ENCODE data around the gene MRPL20.
"Not testable (repeated sequence)": the region's sequence is repeated elsewhere in the genome, so short reads cannot be mapped to it uniquely, and the experiment has no call there.

MRPL20 gene

GRCh38 chr1:1433804-1434130, 26.7 kb upstream of the MRPL20 start:
- Mint-ChIP-seq H3K4me1 (peaks cover 9% of the 10 kb centered on the region), H3K36me3 (no peaks in the 10 kb centered on the region), H3K4me3 (no peak overlapping the region), H3K27ac (no peak overlapping the region), H3K9me3 (no peaks in the 10 kb centered on the region), H3K27me3 (peaks cover 90% of the 10 kb centered on the region)
- DNase-seq, result no peak
- CTCF ChIA-PET, result interaction anchor here (1.0 to 1.6 kb wide), 3 partner anchors 26 to 58 kb away, joined by 3 to 4 read pairs (median 4); partner anchors contain the start of gene AURKAIP1

GRCh38 chr1:1432951-1433803, 26.1 kb upstream of the MRPL20 start:
- Mint-ChIP-seq H3K27me3 (peaks cover 90% of the 10 kb centered on the region), H3K27ac (no peak overlapping the region), H3K36me3 (no peaks in the 10 kb centered on the region), H3K4me1 (peaks cover 12% of the 10 kb centered on the region), H3K4me3 (no peak overlapping the region), H3K9me3 (no peaks in the 10 kb centered on the region)
- CTCF ChIA-PET, result interaction anchor here (1.3 to 1.6 kb wide), 2 partner anchors 25 to 58 kb away, joined by 3 to 4 read pairs; partner anchors contain the start of gene AURKAIP1
- no peak for DNase-seq

DNA sequence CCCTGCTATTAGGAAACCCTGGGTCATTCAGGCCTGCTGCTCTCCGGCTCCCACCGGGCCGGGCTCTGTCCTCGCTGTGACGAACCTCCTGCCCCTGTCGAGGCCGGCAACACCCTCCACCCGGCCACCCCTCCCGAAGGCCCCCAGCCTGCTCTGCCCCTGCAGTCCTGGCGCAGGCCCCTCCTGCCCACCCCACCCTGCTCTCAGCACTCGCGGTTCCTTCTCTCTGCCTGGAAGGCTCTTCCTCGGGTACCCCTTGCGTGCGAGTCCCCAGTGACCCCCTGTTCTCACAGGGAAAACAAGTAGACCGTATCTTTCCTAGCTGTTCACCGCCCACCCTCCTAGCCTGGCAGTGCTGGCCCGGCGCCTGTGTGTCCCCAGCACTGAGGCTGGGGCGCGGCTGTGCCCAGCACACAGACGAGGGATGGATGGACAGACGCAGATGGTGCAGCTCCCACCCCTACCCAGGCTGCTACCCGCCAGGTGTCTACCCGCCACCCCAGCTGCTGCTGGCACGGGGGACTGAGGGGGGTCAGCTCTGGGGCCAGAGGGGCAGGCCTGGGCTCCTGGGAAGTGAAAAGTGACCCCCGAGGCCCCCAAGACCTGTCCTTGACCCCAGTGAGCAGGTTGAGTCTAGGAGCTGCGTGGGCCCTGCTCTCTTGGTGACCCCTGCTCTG, 25.3 kb upstream of the MRPL20 start:
- Mint-ChIP-seq H3K9me3 (no peaks in the 10 kb centered on the region), H3K4me1 (peaks cover 12% of the 10 kb centered on the region), H3K4me3 (no peak overlapping the region), H3K36me3 (no peaks in the 10 kb centered on the region), H3K27me3 (peaks cover 84% of the 10 kb centered on the region), H3K27ac (no peak overlapping the region)
- CTCF ChIA-PET, result interaction anchor here (2.1 kb wide), 1 partner anchor 9 kb away, joined by 9 read pairs; no protein-coding TSS in a partner anchor
- no peak for DNase-seq

- H3K4me3 Mint-ChIP-seq, result no peak overlapping the region
- no peak for DNase-seq
- no peaks in the 10 kb centered on the region for H3K36me3 Mint-ChIP-seq
- no peaks in the 10 kb centered on the region for H3K9me3 Mint-ChIP-seq
- H3K27me3 Mint-ChIP-seq, result peaks cover 83% of the 10 kb centered on the region
- no peak overlapping the region for H3K27ac Mint-ChIP-seq
- H3K4me1 Mint-ChIP-seq, result peaks cover 12% of the 10 kb centered on the region
- CTCF ChIA-PET, result interaction anchor here (2.1 kb wide), 1 partner anchor 9 kb away, joined by 9 read pairs; no protein-coding TSS in a partner anchor
These were observed 24.8 kb upstream of the MRPL20 start for GRCh38 chr1:1431845-1432273.

GRCh38 chr1:1430992-1431844, 24.1 kb upstream of the MRPL20 start:
- DNase-seq, result no peak
- Mint-ChIP-seq H3K9me3 (no peaks in the 10 kb centered on the region), H3K4me1 (peaks cover 10% of the 10 kb centered on the region), H3K27me3 (peaks cover 83% of the 10 kb centered on the region), H3K36me3 (no peaks in the 10 kb centered on the region), H3K4me3 (no peak overlapping the region), H3K27ac (no peak overlapping the region)
- CTCF ChIA-PET, result interaction anchor here (1.1 to 2.1 kb wide), 2 partner anchors 10 to 13 kb away, joined by 3 to 9 read pairs; no protein-coding TSS in a partner anchor

DNA sequence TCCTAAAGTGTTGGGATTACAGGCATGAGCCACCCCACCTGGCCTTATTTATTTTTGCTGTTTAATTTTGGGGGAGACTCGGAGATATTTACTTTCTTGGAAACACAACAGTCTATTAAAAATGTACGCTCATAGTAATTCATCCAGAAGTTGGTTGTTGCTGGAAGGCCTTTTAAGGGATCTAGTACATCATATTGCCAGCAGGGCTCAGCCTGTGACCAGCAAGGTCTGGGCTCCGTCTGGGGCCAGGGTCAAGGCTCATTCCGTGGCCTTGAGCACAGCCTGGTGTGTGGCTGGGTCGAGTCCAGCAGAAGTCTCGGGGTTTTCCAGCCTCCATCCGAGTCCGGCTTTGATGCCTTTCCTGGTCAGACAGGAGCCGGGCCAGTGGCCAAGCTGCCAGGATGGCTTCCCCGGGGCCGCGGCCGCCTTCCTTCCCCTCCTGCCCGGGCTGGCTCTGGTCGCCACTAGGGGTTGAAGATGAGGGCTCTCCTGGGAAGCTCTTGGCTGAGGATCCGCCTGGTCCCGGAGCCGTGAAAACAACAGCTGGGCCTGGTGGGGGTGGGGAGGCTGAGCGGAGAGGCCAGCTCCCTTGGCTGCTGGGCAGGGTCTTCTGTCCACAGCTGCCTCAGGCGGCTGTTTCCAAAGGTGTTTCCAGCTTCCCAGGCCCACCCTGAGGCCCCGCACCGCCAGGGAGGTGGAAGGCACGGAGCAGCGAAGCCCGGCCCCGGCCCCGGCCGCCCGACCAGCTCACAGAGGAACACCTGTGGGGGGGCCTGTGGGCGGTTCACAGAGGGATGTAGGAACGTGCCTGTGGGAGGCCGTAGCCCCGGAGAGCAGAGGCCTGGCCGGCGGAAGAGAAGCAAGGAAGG, 23.3 kb upstream of the MRPL20 start:
- H3K36me3 Mint-ChIP-seq, result no peaks in the 10 kb centered on the region
- CTCF ChIA-PET, result interaction anchor here (1.1 to 2.1 kb wide), 2 partner anchors 11 to 12 kb away, joined by 3 to 9 read pairs; no protein-coding TSS in a partner anchor
- H3K9me3 Mint-ChIP-seq, result no peaks in the 10 kb centered on the region
- DNase-seq, result no peak
- no peak overlapping the region for H3K4me3 Mint-ChIP-seq
- H3K27ac Mint-ChIP-seq, result no peak overlapping the region
- peaks cover 86% of the 10 kb centered on the region for H3K27me3 Mint-ChIP-seq
- peaks cover 9% of the 10 kb centered on the region for H3K4me1 Mint-ChIP-seq

DNA sequence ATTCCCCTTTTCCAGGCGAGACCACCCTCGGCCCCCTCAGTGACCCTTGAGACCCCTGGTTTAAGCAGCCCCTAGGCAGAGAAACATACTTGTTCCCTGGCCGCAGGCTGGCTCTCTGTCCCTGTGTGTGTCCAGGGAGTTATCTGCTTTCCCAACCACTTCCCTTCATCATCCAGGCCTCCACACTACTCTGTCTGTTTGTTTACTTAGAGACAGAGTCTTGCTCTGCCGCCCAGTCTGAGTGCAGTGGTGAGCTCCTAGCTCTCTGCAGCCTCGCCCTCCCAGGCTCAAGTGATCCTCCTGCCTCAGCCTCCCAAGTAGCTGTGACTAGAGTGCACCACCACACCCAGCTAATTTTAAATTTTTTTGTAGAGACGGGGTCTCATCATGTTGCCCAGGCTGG, 22.6 kb upstream of the MRPL20 start:
- no peaks in the 10 kb centered on the region for H3K9me3 Mint-ChIP-seq
- no peak for DNase-seq
- H3K4me3 Mint-ChIP-seq, result no peak overlapping the region
- H3K27me3 Mint-ChIP-seq, result peaks cover 86% of the 10 kb centered on the region
- no peak overlapping the region for H3K27ac Mint-ChIP-seq
- CTCF ChIA-PET, result no interaction called here
- H3K4me1 Mint-ChIP-seq, result peaks cover 4% of the 10 kb centered on the region
- H3K36me3 Mint-ChIP-seq, result no peaks in the 10 kb centered on the region

GRCh38 chr1:1428967-1429366, 21.9 kb upstream of the MRPL20 start:
- CTCF ChIA-PET, result interaction anchor here (1.5 kb wide), 1 partner anchor 12 kb away, joined by 6 read pairs; no protein-coding TSS in a partner anchor
- not testable (repeated sequence) for H3K4me1 Mint-ChIP-seq, H3K4me3 Mint-ChIP-seq, H3K27ac Mint-ChIP-seq, DNase-seq, H3K9me3 Mint-ChIP-seq, H3K36me3 Mint-ChIP-seq
- peaks cover 85% of the 10 kb centered on the region for H3K27me3 Mint-ChIP-seq

- H3K4me3 Mint-ChIP-seq, result no peak overlapping the region
- no peaks in the 10 kb centered on the region for H3K36me3 Mint-ChIP-seq
- CTCF ChIA-PET, result interaction anchor here (1.5 kb wide), 1 partner anchor 13 kb away, joined by 6 read pairs; no protein-coding TSS in a partner anchor
- no peak for DNase-seq
- no peaks in the 10 kb centered on the region for H3K9me3 Mint-ChIP-seq
- peaks cover 4% of the 10 kb centered on the region for H3K4me1 Mint-ChIP-seq
- H3K27me3 Mint-ChIP-seq, result peaks cover 79% of the 10 kb centered on the region
- no peak overlapping the region for H3K27ac Mint-ChIP-seq
These were observed 21.1 kb upstream of the MRPL20 start for GRCh38 chr1:1428174-1428573.

GRCh38 chr1:1427820-1428148, 20.7 kb upstream of the MRPL20 start:
- CTCF ChIA-PET, result interaction anchor here (1.5 kb wide), 1 partner anchor 13 kb away, joined by 6 read pairs; no protein-coding TSS in a partner anchor
- DNase-seq, result no peak
- no peaks in the 10 kb centered on the region for H3K36me3 Mint-ChIP-seq
- H3K4me3 Mint-ChIP-seq, result no peak overlapping the region
- no peak overlapping the region for H3K27ac Mint-ChIP-seq
- H3K27me3 Mint-ChIP-seq, result peaks cover 79% of the 10 kb centered on the region
- no peaks in the 10 kb centered on the region for H3K9me3 Mint-ChIP-seq
- peaks cover 6% of the 10 kb centered on the region for H3K4me1 Mint-ChIP-seq

- DNase-seq, result no peak
- no peaks in the 10 kb centered on the region for H3K36me3 Mint-ChIP-seq
- H3K4me1 Mint-ChIP-seq, result peaks cover 8% of the 10 kb centered on the region
- H3K27me3 Mint-ChIP-seq, result peaks cover 79% of the 10 kb centered on the region
- CTCF ChIA-PET, result no interaction called here
- H3K4me3 Mint-ChIP-seq, result no peak overlapping the region
- H3K9me3 Mint-ChIP-seq, result no peaks in the 10 kb centered on the region
- H3K27ac Mint-ChIP-seq, result no peak overlapping the region
These were observed 20.2 kb upstream of the MRPL20 start for GRCh38 chr1:1427106-1427819.

DNA sequence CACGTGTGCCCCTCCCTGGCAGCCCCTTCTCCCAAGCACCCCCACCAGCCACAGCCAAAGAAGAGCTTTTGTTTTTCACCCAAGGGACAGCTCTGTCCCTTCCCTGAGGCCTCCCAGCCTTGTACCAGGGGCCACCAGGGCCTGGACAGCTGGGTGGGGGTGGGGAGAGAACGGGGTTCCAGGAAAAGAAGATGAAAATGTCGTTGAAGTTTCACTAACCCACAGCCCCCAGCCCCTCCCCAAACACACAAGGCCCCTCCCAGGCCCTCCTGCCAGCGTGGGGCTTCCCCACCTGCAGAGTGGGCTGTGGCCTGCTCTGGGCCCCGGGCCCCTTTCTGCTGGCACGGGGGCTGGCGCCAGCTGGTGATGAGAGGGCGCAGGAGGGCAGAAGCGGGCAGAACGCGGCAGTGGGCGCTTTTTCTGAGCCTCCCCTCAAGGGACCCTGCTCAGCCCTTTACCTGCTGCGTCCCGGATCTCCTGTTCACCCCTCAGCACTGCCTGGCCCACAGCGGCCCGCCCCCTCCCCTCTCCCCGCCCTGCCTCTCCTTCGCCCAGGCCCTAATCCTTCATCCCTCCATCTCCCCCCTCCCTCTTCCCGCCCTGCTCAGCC, 19.5 kb upstream of the MRPL20 start:
- H3K27ac Mint-ChIP-seq, result no peak overlapping the region
- peaks cover 8% of the 10 kb centered on the region for H3K4me1 Mint-ChIP-seq
- H3K4me3 Mint-ChIP-seq, result no peak overlapping the region
- peaks cover 79% of the 10 kb centered on the region for H3K27me3 Mint-ChIP-seq
- DNase-seq, result no peak
- CTCF ChIA-PET, result interaction anchor here (1.2 kb wide), 1 partner anchor 14 kb away, joined by 4 read pairs; no protein-coding TSS in a partner anchor
- H3K36me3 Mint-ChIP-seq, result no peaks in the 10 kb centered on the region
- H3K9me3 Mint-ChIP-seq, result no peaks in the 10 kb centered on the region

Measured in activated naive CD4-positive, alpha-beta T cell treated with anti-CD3 and anti-CD28 coated beads, Interleukin-2, amount 10 ng/mL, durations not matched to agents 7 days and 5 days (primary cell).